Muscle of arm (tissue), 12 donors: ENCODE measurements around the gene GABPB2. TPM values are rescaled to one million over a fixed set of nuclear protein-coding genes. Genes with fewer than 3 reads are reported as not detected.

Source experiments
- DNase-seq: peaks from one replicate; pipeline ENCODE4 v3.0.0-alpha.2; 2013
- polyA plus RNA-seq, 12 donors: library from polyadenylated mRNA; unstranded; fragments of 120-200 nt; gene quantifications; one replicate each; pipeline ENCODE4 v1.2.1, GENCODE V29; 2013; ENCODE audit not compliant: insufficient read length in 12 of 12

Gene GABPB2
- polyA plus RNA-seq, 12 donors: 4.5 to 20.0 (median 6.2) TPM; not detected in 1

- DNase-seq: no peak
Observed at GRCh38 chr1:151158751-151159251, 88.2 kb downstream of the GABPB2 start.

DNA sequence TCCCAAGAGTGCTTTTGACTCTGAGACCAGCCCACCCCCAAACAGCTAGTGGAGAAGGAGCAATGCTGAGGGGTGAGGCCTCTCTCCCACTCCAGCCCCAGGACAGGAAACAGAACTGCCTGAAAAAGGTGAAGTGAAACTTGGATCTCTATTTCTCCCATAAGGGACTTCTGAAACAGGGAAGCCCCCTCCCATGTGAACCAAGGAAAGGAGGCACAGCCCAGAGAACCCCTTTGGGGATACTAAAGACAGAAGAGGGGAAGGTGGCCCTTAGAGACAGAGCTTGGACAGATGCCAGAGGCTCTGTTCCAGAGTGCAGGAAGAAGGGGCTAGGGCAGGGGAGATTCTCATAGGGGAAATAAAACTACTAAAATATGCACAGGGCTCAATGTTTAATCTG is 88.8 kb downstream of the GABPB2 start:
- no peak for DNase-seq

DNA sequence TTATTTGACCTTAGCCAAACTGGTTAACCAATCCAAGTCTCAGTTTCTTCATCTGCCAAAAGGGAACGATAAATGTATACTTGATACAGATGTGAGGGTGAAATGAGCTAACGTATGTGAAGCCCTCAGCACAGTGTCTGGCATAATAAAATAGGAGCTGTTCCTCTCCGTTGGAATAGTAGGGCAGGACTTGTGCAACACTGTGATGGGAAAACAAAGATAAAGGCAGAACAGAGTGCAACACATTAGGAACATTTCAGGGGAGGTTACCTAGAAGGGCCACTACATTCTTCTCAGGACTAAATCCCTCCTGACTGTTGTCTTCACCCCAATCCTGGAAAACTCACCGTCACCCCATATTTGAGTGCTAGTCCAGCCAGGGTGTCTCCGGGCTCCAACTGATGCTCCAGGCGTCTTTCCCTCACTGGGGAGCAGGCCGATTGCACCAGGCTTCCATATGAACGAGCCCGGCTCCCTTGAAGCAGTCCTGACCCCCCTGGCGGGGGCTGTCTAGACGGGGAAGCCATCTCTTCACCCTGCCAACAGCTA is 94.2 kb downstream of the GABPB2 start:
- DNase-seq: no peak

GRCh38 chr1:151165281-151165737 is 94.7 kb downstream of the GABPB2 start:
- peak; percentile 67 for DNase-seq

DNA sequence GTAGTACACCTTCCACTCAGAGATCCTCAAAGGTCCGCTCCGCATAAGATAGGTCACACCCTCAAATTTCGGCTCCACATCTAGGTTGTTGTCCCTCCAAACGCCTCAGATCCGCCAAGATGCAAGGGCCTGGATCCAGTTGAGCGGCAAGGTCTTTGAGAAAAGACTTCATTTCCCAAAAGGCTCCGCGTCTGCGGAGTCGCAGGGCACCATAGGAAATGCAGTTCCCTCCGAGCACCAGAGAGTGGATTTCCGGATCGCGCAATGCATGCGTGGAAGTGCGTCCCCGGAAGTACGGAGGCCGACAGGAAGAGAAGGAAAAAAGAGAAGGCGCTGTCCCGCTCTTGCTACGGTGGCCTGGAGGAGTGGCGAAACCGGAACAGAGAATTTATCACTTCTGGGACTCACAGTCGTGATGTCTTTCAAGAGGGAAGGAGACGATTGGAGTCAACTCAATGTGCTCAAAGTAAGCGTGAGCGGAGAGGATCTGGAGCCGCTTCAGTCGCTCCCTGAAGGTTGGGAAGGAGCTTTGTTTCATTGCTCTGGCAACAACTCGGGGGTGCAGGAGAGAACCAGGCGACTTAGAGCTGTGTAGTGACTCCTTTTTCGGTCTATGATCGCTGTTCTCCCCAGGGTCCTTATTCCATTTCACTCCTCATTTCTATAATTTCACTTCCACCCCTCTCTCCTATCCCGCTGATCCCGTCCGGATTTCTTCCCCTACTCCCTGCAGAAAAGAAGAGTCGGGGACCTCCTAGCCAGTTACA is 95.4 kb downstream of the GABPB2 start, which contains the start of the genes LYSMD1 and SCNM1:
TSS of gene LYSMD1 (minus strand) at position 165 of the 767 bp plus-strand sequence. CDS start 644 bp downstream, outside the sequence.
TSS of gene SCNM1 (plus strand) at position 407 of the 767 bp plus-strand sequence. CDS start at position 416, 9 bp downstream.
- peak; percentile 99 for DNase-seq

DNA sequence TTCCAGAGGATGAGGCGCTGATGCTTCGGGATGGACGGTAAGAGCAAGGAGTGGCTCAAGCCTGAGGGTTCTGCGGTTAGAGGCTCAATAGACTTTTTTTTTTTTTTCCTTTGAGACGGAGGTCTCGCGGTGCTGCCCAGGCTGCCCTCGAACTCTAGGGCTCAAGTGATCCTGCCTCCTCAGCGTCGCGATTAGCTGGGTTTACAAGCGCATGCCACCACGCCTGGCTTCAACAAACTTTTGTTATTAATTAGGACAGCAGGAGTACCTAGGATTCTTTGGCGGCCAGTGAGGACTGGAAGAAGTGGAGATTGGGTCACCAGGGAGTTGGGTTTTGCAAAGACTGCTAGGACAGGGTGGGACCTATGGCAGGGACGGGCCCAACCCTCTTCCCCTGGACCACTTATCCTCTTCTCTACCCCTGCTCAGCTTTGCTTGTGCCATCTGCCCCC is 96.0 kb downstream of the GABPB2 start:
- DNase-seq: no peak

DNA sequence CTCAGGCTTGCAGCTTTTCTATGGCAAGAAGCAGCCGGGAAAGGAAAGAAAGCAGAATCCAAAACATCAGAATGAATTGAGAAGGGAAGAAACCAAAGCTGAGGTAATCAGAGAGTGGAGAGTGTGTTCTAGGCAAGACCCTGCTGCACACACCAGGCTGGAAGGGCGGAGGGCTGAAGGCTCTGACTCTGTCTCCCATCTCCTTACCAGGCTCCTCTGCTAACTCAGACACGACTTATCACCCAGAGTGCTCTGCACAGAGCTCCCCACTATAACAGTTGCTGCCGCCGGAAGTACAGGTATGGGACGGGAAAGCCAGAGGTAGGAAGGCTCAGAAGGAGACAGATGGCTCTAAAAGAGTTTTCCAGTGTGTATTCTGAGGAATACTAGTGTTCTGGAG is 96.6 kb downstream of the GABPB2 start:
- no peak for DNase-seq

DNA sequence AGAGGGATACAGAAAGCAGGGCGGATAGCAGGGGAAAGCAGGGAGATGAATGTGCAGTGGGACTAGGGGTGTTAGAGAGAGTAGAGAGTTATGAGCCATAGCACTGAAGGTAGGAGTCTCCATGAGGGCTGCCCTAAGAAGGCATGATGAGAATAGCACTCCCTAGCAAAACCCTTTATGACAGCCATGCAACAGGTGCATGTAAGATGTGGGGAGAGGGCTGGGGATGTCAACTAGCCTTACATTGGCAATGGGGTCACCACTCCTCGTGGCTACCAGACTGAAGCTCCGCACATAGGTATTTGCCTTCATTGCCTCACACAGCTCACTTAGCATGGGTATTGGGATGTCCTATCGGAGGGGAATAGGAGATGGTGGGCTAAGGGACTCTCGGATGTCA is 100.6 kb downstream of the GABPB2 start:
- no peak for DNase-seq

Other genes starting within 250 kb of the GABPB2 start
- gene ARNT, start 194.2 kb upstream of the GABPB2 start, polyA plus RNA-seq: 10 to 100 TPM in 11 of 12 donors, not detected in 1; 27.6 to 59.4 (median 38.0) TPM
- gene CTXND2, start 183.6 kb upstream of the GABPB2 start, polyA plus RNA-seq: not detected
- gene SETDB1, start 144.4 kb upstream of the GABPB2 start, polyA plus RNA-seq: 10 to 100 TPM in 11 of 12 donors, not detected in 1; 29.8 to 72.2 (median 39.1) TPM
- gene CERS2, start 95.9 kb upstream of the GABPB2 start, polyA plus RNA-seq: 100 to 1,000 TPM in 2 of 12 donors, 10 to 100 TPM in 9, not detected in 1; 69.5 to 112 (median 78.8) TPM
- gene ANXA9, start 88.5 kb upstream of the GABPB2 start, polyA plus RNA-seq: 1 to 10 TPM in 10 of 12 donors, not detected in 2; 1.7 to 5.3 (median 3.2) TPM
- gene MINDY1, start 63.9 kb upstream of the GABPB2 start, polyA plus RNA-seq: 10 to 100 TPM in 11 of 12 donors, not detected in 1; 15.5 to 35.9 (median 20.9) TPM
- 10 to 100 TPM in 11 of 12 donors, not detected in 1; 22.1 to 31.7 (median 27.7) TPM for gene PRUNE1, start 62.3 kb upstream of the GABPB2 start, polyA plus RNA-seq
- gene BNIPL, start 34.2 kb upstream of the GABPB2 start, polyA plus RNA-seq: 10 to 100 TPM in 1 of 12 donors, 1 to 10 TPM in 4, under 1 TPM in 5, not detected in 2; 0.33 to 23.1 (median 0.91) TPM
- 10 to 100 TPM in 1 of 12 donors, 1 to 10 TPM in 10, not detected in 1; 5.1 to 11.8 (median 6.2) TPM for gene C1orf56, start 23.0 kb upstream of the GABPB2 start, polyA plus RNA-seq
- 100 to 1,000 TPM in 1 of 12 donors, 10 to 100 TPM in 11; 41.7 to 188 (median 61.7) TPM for gene CDC42SE1, start 11.1 kb upstream of the GABPB2 start, polyA plus RNA-seq
- 10 to 100 TPM in 10 of 12 donors, 1 to 10 TPM in 1, not detected in 1; 8.1 to 23.4 (median 16.6) TPM for gene MLLT11, start 10.4 kb upstream of the GABPB2 start, polyA plus RNA-seq
- 100 to 1,000 TPM in 3 of 12 donors, 10 to 100 TPM in 8, not detected in 1; 46.0 to 132 (median 78.0) TPM for gene SEMA6C, start 75.9 kb downstream of the GABPB2 start, polyA plus RNA-seq
- 1 to 10 TPM in 10 of 12 donors, not detected in 2; 1.1 to 4.5 (median 1.8) TPM for gene TNFAIP8L2, start 85.9 kb downstream of the GABPB2 start, polyA plus RNA-seq
- 10 to 100 TPM in 10 of 12 donors, not detected in 2; 10.5 to 13.8 (median 12.0) TPM for gene LYSMD1, start 95.1 kb downstream of the GABPB2 start, polyA plus RNA-seq
- 10 to 100 TPM in 11 of 12 donors, not detected in 1; 23.1 to 54.8 (median 39.1) TPM for gene SCNM1, start 95.4 kb downstream of the GABPB2 start, polyA plus RNA-seq
- gene TMOD4, start 105.2 kb downstream of the GABPB2 start, polyA plus RNA-seq: 10 to 100 TPM in 9 of 12 donors, 1 to 10 TPM in 1, not detected in 2; 9.8 to 62.2 (median 37.7) TPM
- 10 to 100 TPM in 11 of 12 donors, not detected in 1; 24.7 to 53.6 (median 45.3) TPM for gene VPS72, start 119.4 kb downstream of the GABPB2 start, polyA plus RNA-seq
- gene PIP5K1A, start 127.8 kb downstream of the GABPB2 start, polyA plus RNA-seq: 10 to 100 TPM in 11 of 12 donors, not detected in 1; 31.0 to 72.1 (median 45.1) TPM
- gene PSMD4, start 184.0 kb downstream of the GABPB2 start, polyA plus RNA-seq: 100 to 1,000 TPM in 10 of 12 donors, 10 to 100 TPM in 1, not detected in 1; 69.6 to 122 (median 110) TPM
- gene ZNF687, start 211.5 kb downstream of the GABPB2 start, polyA plus RNA-seq: 10 to 100 TPM in 10 of 12 donors, 1 to 10 TPM in 1, not detected in 1; 9.9 to 27.0 (median 12.3) TPM